ES-I3 (cell line): ENCODE measurements around the gene KCNIP1.

ENCODE experiments used
- H3K36me3 ChIP-seq: 2 replicates; pipeline ENCODE4 v1.6.1; 2013; ENCODE audit warnings: mild to moderate bottlenecking, low read length, control low read depth, moderate library complexity; ENCODE audit not compliant: insufficient read depth
- H3K4me1 ChIP-seq: 2 replicates; pipeline ENCODE4 v1.6.1; 2013; ENCODE audit warnings: mild to moderate bottlenecking, control low read depth, low read length; ENCODE audit not compliant: insufficient read depth
- H3K9ac ChIP-seq: 2 replicates; pipeline ENCODE4 v1.6.1; 2013; ENCODE audit warnings: low read depth, mild to moderate bottlenecking, low read length, moderate library complexity
- H3K9me3 ChIP-seq: 2 replicates; pipeline ENCODE4 v1.6.1; 2013; ENCODE audit warnings: mild to moderate bottlenecking, low read length, moderate library complexity; ENCODE audit not compliant: control insufficient read depth, insufficient read depth

The KCNIP1 gene

DNA sequence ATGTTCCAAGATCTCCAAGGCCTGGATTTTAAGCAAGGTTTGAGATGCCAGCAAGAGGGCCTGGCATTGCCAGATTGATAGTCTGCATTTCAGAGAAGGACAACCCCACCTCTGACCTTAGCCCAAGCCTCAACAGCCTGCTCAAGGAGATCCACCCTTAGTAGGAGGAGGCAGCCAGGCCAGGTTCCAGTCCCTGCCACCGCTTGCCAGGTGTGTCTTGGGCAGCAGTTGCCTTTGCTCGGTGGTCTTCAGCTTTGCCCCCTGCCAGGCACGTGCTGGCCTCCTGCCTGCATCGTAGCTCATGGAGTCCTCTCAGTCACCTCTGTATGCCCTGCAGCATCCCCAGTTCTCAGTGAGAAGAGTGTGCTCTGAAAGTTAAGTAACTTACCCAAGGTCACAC lies 134.2 kb downstream of the KCNIP1 start:
- peaks cover 24% of the 10 kb centered on the region for H3K4me1 ChIP-seq

GRCh38 chr5:170638454-170639220 lies 134.8 kb downstream of the KCNIP1 start:
- Histone ChIP-seq H3K9me3 (no peaks in the 10 kb centered on the region), H3K4me1 (peaks cover 24% of the 10 kb centered on the region), H3K9ac (no peak overlapping the region), H3K36me3 (no peaks in the 10 kb centered on the region)

More for the DNA sequence above, 134.2 kb downstream of the KCNIP1 start:
- no peaks in the 10 kb centered on the region for H3K9me3 ChIP-seq
- no peak overlapping the region for H3K9ac ChIP-seq
- no peaks in the 10 kb centered on the region for H3K36me3 ChIP-seq

DNA sequence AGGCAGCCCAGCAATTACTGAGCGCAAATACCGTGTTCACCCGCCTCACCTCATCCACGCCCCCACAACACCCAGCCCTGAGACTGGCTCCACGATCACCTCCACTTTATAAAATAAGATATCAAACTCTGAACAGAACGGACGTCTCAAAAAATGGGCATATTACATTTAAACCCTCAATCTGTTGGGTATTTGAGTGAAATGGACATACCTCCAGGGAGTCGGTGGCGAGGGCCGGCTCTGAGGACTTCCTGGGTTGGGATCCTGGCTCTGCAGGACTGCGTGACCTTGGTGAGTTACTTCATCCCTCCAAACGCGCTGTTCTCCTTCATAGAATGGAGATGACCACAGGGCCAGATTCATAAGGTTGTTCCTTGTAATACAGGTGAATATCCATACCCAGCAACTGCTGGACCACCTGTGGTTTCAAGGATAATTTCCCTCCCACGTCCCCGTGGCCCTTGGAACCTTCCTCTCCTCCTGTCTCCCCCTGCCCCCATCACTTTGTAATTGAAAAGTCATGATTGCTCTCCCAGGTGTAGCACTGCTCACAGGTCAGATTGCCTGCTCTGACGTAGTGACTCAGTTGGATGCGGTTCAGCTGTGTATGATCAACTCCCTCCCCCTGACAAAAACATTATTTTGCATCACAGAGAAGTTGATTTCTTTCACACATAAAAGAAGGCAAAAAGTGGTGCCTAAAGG lies 135.6 kb downstream of the KCNIP1 start:
- Histone ChIP-seq H3K9me3 (no peaks in the 10 kb centered on the region), H3K36me3 (no peaks in the 10 kb centered on the region), H3K9ac (no peak overlapping the region), H3K4me1 (peaks cover 17% of the 10 kb centered on the region)

- Histone ChIP-seq H3K9ac (no peak overlapping the region), H3K4me1 (peaks cover 17% of the 10 kb centered on the region), H3K9me3 (no peaks in the 10 kb centered on the region), H3K36me3 (no peaks in the 10 kb centered on the region)
Measured at GRCh38 chr5:170640731-170641588, 137.1 kb downstream of the KCNIP1 start.

GRCh38 chr5:170641589-170642031 lies 137.8 kb downstream of the KCNIP1 start:
- Histone ChIP-seq H3K9me3 (no peaks in the 10 kb centered on the region), H3K36me3 (no peaks in the 10 kb centered on the region), H3K4me1 (peaks cover 17% of the 10 kb centered on the region), H3K9ac (no peak overlapping the region)

DNA sequence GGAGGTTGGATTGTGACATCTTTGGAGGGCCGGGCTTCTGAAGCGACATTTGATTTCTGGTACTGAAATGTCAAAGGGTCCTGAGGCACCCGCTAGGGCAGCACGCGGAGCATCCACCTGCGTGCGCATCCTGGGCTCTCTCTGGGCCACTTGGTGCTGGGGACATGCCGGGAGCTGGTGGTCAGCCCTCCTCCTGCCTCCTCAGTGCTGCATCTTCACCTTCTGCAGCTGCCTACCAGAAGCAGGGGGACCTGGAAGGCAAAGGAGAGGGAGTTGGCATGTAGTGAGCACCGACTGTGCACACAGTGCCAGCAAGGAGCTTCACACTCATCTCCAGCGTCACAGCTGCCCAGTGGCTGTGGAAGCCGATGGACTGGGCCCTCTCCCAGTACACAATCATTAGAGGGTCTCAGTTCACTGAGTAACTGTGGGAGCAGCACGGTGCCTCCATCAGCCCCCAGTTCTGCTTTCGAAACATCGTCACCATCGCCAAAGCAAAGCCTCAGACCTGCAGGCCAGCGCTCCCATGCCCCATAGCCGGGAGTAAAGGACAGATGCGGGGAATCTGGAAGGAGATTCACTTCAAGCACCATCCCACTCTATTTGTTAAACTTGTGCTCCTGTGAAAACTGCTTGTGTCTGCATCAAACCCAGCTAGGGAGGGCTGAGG lies 138.4 kb downstream of the KCNIP1 start:
- Histone ChIP-seq H3K4me1 (peaks cover 17% of the 10 kb centered on the region), H3K9me3 (no peaks in the 10 kb centered on the region), H3K36me3 (no peaks in the 10 kb centered on the region), H3K9ac (no peak overlapping the region)

DNA sequence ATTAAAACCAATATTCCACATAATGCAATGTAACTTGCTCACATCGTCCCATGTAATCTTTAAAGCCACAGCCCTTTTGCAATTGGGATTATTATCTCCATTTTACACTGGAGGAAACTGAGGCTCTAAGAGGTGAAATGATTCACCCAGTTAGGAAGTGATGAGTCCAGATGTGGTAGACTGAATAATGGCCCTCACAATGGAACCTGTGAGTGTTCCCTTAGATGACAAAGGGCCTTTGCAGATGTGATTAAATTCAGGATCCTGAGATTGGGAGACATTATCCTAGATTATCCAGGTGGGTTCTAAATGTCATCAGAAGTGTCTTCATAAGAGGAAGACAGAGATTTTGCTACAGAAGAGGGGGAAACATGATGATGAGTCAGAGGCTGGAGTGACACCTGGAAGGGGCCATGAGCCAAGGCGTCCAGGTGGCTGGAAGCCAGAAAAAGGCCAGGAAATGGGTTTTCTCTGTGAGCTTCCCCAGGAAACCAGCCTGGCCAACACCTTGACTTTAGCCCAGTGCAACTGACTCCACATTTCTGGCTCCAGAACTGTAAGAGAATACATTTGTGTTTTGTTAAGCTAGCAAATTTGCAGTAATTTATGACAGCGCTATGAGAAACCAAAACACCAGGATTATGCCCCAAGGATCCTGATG lies 139.1 kb downstream of the KCNIP1 start:
- no peaks in the 10 kb centered on the region for H3K36me3 ChIP-seq
- H3K9me3 ChIP-seq: no peaks in the 10 kb centered on the region
- peaks cover 17% of the 10 kb centered on the region for H3K4me1 ChIP-seq
- H3K9ac ChIP-seq: no peak overlapping the region

DNA sequence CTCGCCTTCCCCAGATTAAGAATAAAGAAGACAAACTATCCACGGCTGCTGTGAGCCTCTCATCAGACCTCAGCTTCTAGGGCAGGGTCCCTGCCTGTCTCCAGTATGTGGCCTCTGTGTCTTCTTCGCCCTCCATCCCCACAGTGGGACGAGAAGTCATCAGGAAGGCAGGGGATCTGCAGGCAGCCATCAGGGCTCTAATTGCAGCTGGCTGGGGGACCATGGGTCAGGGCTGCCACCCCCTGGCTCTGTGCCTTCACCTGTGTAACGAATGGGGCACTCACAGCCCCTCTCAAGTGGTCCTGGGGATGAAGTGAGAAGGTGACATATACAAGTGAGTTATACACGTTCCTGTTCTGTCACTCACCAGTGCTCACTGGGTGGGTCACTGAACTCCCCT lies 139.8 kb downstream of the KCNIP1 start:
- no peaks in the 10 kb centered on the region for H3K9me3 ChIP-seq
- peaks cover 13% of the 10 kb centered on the region for H3K4me1 ChIP-seq
- H3K9ac ChIP-seq: no peak overlapping the region
- no peaks in the 10 kb centered on the region for H3K36me3 ChIP-seq

- Histone ChIP-seq H3K36me3 (no peaks in the 10 kb centered on the region), H3K4me1 (peaks cover 8% of the 10 kb centered on the region), H3K9ac (no peak overlapping the region), H3K9me3 (no peaks in the 10 kb centered on the region)
Measured at GRCh38 chr5:170644501-170644900, 140.7 kb downstream of the KCNIP1 start.

- H3K9me3 ChIP-seq: no peaks in the 10 kb centered on the region; the same call in 1 of the 2 replicates
- no peak overlapping the region for H3K9ac ChIP-seq
- H3K4me1 ChIP-seq: peaks cover 5% of the 10 kb centered on the region; the same call in 1 of the 2 replicates
- no peaks in the 10 kb centered on the region for H3K36me3 ChIP-seq
Measured at GRCh38 chr5:170648541-170648940, 144.7 kb downstream of the KCNIP1 start.

GRCh38 chr5:170650850-170651249 lies 147.0 kb downstream of the KCNIP1 start:
- no peaks in the 10 kb centered on the region; the same call in 1 of the 2 replicates for H3K9me3 ChIP-seq
- H3K4me1 ChIP-seq: peaks cover 5% of the 10 kb centered on the region; the same call in 1 of the 2 replicates
- H3K36me3 ChIP-seq: no peaks in the 10 kb centered on the region
- H3K9ac ChIP-seq: no peak overlapping the region

DNA sequence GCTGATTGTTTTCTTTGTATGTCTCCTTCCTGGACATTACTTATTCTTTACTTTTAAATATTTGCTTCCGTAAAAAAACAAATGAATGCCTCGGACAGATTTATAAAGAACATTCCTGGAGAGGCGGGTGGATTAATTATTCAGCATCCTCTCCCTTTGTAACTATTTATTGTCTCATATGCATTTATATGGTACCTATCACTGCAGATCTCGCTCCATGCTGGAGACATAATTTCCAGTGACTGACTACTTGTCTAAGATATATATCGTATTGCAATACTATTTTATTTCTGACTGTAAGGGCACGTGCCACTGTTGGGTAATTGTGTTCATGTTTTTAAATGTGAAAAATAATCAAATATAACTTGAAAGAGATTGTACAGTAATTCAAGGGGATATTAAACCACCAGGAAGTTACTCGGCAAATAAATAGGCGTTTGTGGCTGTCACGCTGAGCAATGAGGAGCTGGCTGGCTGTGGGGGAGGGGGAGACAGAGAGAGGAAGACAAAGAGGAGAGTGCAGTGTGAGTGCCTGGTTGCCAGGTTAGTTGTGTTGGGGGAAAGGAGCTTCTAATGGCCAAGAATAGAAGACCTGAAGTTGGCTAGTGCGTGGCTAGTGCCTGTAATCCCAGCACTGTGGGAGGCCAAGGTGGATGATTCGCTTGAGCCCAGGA lies 147.9 kb downstream of the KCNIP1 start:
- Histone ChIP-seq H3K36me3 (no peaks in the 10 kb centered on the region), H3K9me3 (no peaks in the 10 kb centered on the region; the same call in 1 of the 2 replicates), H3K9ac (no peak overlapping the region), H3K4me1 (peaks cover 5% of the 10 kb centered on the region; the same call in 1 of the 2 replicates)

- H3K9me3 ChIP-seq: no peaks in the 10 kb centered on the region; the same call in 1 of the 2 replicates
- no peaks in the 10 kb centered on the region for H3K4me1 ChIP-seq
- H3K36me3 ChIP-seq: no peaks in the 10 kb centered on the region
- H3K9ac ChIP-seq: no peak overlapping the region
Measured at GRCh38 chr5:170655476-170655875, 151.7 kb downstream of the KCNIP1 start.
